Heart right ventricle (tissue), 16 donors: ENCODE measurements around the gene RARS1. TPM values are rescaled to one million over a fixed set of nuclear protein-coding genes. Genes with fewer than 3 reads are reported as not detected.

Source experiments
- ATAC-seq, 8 donors: fragments of 200-7000 bp; cut with Tn5 transposase; one replicate each; pipeline ENCODE4 v1.9.1; 2020; ENCODE audit warnings: mild to moderate bottlenecking in 8 of 8, moderate library complexity in 8 of 8, moderate number of reproducible peaks in 1 of 8
- DNase-seq, 2 donors: peaks; one replicate each; pipeline ENCODE4 v3.0.0-alpha.2; 2020
- H3K27ac ChIP-seq, 10 donors: fragments of 200-600 bp; sonication (generic) in 2 of 10; one replicate each; pipeline versions ENCODE4 v1.5.0 to v1.8.0; 2020 to 2022; ENCODE audit warnings: mild to moderate bottlenecking in 3 of 10
- H3K27me3 ChIP-seq, 7 donors: fragments of 200-600 bp; one replicate each; pipeline ENCODE4 v1.8.0; 2021 to 2022; ENCODE audit warnings: mild to moderate bottlenecking in 2 of 7
- H3K36me3 ChIP-seq, 9 donors: fragments of 200-600 bp; sonication (generic) in 1 of 9; one replicate each; pipeline versions ENCODE4 v1.5.0 to v1.8.0; 2020 to 2022; ENCODE audit warnings: mild to moderate bottlenecking in 2 of 9
- H3K4me1 ChIP-seq, 9 donors: fragments of 200-600 bp; sonication (generic) in 1 of 9; one replicate each; pipeline versions ENCODE4 v1.5.0 to v1.8.0; 2020 to 2022; ENCODE audit warnings: mild to moderate bottlenecking in 4 of 9
- H3K4me3 ChIP-seq, 10 donors: fragments of 200-600 bp; sonication (generic) in 2 of 10; one replicate each; pipeline versions ENCODE4 v1.5.0 to v1.8.0; 2020 to 2022; ENCODE audit warnings: mild to moderate bottlenecking in 7 of 10, moderate library complexity in 2 of 10
- H3K9me3 ChIP-seq, 11 donors: fragments of 200-600 bp in 10 of 11; sonication (generic) in 2 of 11; one replicate each; pipeline versions ENCODE4 v1.5.0 to v1.8.0; 2013 to 2022; ENCODE audit warnings: mild to moderate bottlenecking in 2 of 11, control low read depth in 1 of 11, moderate library complexity in 1 of 11
- WGBS, 2 donors: extraction: QIAGEN DNeasy Blood & Tissue Kit; methylation state at CpG; one replicate each; pipeline ENCODE4 v1.1.7; 2013; ENCODE audit warnings: inconsistent platforms in 1 of 2; 5-methylcytosine and 5-hydroxymethylcytosine counted together
- intact Hi-C, 10 donors: fragments of 100-400 bp; cut with DNase I; formaldehyde crosslinking; loops; one replicate each; pipeline versions ENCODE4 v1.11.1 to v1.14.2; 2022
- polyA plus RNA-seq, 2 donors: library from polyadenylated mRNA; stranded (reverse); fragments of 200-250 nt; gene quantifications; one replicate each; pipeline ENCODE4 v1.2.3, GENCODE V29; 2013
- total RNA-seq, 10 donors: library from RNA; stranded (reverse); fragmentation: NEBNext Ultra II Directional in 3 of 10; extraction: Animal tissue kit (Norgen Biotek cat#: 25700) in 3 of 10; gene quantifications; one replicate each; pipeline versions ENCODE4 v1.2.1 to v1.2.4, GENCODE V29; 2021 to 2023
- TF ChIP-seq, protein P1 (sequence below), 9 donors: fragments of 200-600 bp; sonication (generic) in 2 of 9; IDR thresholded peaks; one replicate each; pipeline versions ENCODE4 v1.5.0 to v1.8.0; 2021 to 2022; ENCODE audit warnings: antibody characterized with exemption in 9 of 9, mild to moderate bottlenecking in 5 of 9, moderate library complexity in 1 of 9
- donor health status: Arrhythmogenic right ventricular cardiomyopathy.
- donor health status: ischemic (EF 13 %, LVEDD 7.1; RV severe dilation, severe dysfunction).
- donor health status: healthy with polysubstance abuse.
- donor health status: DM: no; HTN: yes; CAD: no.
- donor health status: DM: no; HTN: no; CAD: no.
- donor health status: ischemic (EF 25% LVEDD 6.9; RV normal size, moderate dysfunction).
- donor health status: ischemic (EF 25% LVEDD 5.7; RV mildly dilated, moderate dysfunction).
- donor health status: healthy.
- donor health status: DM: yes; HTN: yes; CAD: no.
- donor health status: Ischemic cardiomyopathy.
- donor health status: ischemic (EF 35%, LVEDD 5.7; RV mildly dilated, moderate dysfunction).
- donor health status: nonischemic (EF 11% LVEDD 7.7; RV severe dilation, severe dysfunction).
- donor health status: DM: yes; HTN: yes; CAD: no.
- donor health status: PGD.
- donor health status: ischemic (EF 29% LVEDD 5.4; RV normal size, mild dysfunction).
- donor health status: nonischemic (EF 23%, LVEDD 6.1; RV moderate dilation, normal function).

RARS1 gene
- total and polyA plus RNA-seq, 12 donors: 22.4 to 52.5 (median 45.2) TPM

DNA sequence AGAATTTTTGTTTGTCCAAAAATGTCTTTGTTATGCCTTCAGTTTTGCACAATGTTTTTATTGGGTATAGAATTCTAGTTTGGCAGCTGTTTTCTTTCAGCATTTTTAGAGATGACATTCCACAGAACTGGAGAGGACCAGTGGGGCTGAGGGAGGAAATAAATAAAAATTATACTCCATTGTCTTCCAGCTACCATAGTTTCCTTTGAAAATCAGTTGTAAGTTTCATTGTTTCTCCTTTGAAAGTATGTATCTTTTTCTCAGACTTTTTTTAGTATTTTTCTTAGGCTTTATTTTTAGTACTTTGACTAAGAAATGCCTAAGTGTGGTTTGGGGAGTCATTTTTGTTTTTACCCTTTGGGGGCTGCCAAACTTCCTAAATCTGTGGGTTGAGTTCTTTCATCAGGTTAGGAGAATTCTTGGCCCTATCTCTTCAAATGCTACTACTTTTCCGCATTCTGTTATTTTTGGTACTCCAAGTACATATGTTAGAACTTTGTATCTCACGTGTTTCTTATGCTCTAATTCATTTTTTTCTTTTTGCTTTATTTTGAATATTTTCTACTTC is 27.7 kb downstream of the RARS1 start:
- no peaks in the 10 kb centered on the region for H3K4me1 ChIP-seq
- WGBS, 2 donors: 98 to 99% methylated on average over 2 of the region's 2 CpGs
- peaks cover 0 to 15% (median 0%) of the 10 kb centered on the region in 11 donors for H3K9me3 ChIP-seq
- no peak overlapping the region for H3K4me3 ChIP-seq
- TF ChIP-seq, protein P1, sequence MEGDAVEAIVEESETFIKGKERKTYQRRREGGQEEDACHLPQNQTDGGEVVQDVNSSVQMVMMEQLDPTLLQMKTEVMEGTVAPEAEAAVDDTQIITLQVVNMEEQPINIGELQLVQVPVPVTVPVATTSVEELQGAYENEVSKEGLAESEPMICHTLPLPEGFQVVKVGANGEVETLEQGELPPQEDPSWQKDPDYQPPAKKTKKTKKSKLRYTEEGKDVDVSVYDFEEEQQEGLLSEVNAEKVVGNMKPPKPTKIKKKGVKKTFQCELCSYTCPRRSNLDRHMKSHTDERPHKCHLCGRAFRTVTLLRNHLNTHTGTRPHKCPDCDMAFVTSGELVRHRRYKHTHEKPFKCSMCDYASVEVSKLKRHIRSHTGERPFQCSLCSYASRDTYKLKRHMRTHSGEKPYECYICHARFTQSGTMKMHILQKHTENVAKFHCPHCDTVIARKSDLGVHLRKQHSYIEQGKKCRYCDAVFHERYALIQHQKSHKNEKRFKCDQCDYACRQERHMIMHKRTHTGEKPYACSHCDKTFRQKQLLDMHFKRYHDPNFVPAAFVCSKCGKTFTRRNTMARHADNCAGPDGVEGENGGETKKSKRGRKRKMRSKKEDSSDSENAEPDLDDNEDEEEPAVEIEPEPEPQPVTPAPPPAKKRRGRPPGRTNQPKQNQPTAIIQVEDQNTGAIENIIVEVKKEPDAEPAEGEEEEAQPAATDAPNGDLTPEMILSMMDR (IDR thresholded peaks at IDR 0.05): no peak
- H3K27ac ChIP-seq: no peak overlapping the region
- DNase-seq (no peak), ATAC-seq (no peak)
- intact Hi-C loops: no loop called here
- H3K27me3 ChIP-seq: no peaks in the 10 kb centered on the region
- H3K36me3 ChIP-seq: peaks cover 0 to 100% (median 78%) of the 10 kb centered on the region in 9 donors

DNA sequence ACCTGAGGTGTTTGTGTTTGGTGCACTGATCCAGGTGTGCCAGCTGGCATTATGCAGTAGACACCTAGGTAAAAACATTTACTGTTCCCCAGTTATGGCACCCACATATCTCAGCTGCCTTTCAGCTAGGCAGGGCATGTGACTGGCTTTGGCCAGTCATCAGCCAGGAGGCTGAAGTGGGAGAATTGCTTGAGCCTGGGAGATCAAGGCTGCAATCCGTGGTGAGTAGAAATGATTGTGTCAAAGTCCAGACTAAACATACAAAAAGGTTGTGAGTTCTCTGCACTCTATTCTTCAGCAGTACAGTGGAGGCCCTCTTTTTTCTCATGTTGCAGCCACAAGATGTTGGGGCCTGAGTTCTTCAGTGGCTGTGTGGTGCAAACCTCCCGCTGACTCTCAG is 39.6 kb downstream of the RARS1 start:
- peaks cover 0 to 10% (median 7%) of the 10 kb centered on the region in 9 donors for H3K4me1 ChIP-seq
- H3K9me3 ChIP-seq: no peaks in the 10 kb centered on the region
- WGBS, 2 donors: 63 to 76% methylated on average over 2 of the region's 2 CpGs
- H3K27ac ChIP-seq: no peak overlapping the region
- DNase-seq: no peak
- no peak for ATAC-seq
- intact Hi-C loops: no loop called here
- peaks cover 0 to 23% (median 17%) of the 10 kb centered on the region in 7 donors for H3K27me3 ChIP-seq
- H3K36me3 ChIP-seq: peaks cover 0 to 25% (median 0%) of the 10 kb centered on the region in 9 donors
- H3K4me3 ChIP-seq: no peak overlapping the region
- TF ChIP-seq, protein P1 (IDR thresholded peaks at IDR 0.05): no peak

DNA sequence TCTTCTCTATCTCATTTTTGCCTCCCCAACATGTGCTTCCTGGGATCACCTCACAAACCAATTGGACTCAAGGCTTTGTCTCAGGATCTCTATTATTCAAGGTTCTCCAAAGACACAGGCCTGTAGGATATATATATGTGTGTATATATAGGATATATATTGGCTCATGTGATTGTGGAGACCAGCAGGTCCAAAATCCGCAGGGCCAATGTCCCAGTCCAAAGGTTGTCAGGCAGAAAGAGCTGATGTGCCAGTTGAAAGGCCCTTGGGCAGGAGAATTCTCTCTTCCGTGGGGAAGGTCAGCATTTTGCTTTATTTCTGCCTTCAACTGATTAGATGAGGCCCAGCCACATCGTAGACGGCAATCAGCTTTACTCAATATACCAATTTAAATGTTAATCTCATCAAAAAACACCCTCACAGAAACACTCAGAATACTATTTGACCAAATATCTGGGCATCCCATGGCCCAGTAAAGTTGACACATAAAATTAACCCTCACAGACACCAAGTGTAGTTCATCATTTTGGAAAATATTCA is 41.6 kb downstream of the RARS1 start:
- Histone ChIP-seq H3K36me3 (peaks cover 0 to 8% (median 0%) of the 10 kb centered on the region in 9 donors), H3K9me3 (no peaks in the 10 kb centered on the region), H3K4me3 (no peak overlapping the region), H3K27ac (no peak overlapping the region), H3K4me1 (peaks cover 0 to 10% (median 7%) of the 10 kb centered on the region in 9 donors), H3K27me3 (peaks cover 0 to 43% (median 31%) of the 10 kb centered on the region in 7 donors)
- intact Hi-C loops: no loop called here
- ATAC-seq (no peak), DNase-seq (no peak)
- 84 to 90% methylated on average over 4 of the region's 4 CpGs for WGBS, 2 donors
- TF ChIP-seq, protein P1 (IDR thresholded peaks at IDR 0.05): no peak

DNA sequence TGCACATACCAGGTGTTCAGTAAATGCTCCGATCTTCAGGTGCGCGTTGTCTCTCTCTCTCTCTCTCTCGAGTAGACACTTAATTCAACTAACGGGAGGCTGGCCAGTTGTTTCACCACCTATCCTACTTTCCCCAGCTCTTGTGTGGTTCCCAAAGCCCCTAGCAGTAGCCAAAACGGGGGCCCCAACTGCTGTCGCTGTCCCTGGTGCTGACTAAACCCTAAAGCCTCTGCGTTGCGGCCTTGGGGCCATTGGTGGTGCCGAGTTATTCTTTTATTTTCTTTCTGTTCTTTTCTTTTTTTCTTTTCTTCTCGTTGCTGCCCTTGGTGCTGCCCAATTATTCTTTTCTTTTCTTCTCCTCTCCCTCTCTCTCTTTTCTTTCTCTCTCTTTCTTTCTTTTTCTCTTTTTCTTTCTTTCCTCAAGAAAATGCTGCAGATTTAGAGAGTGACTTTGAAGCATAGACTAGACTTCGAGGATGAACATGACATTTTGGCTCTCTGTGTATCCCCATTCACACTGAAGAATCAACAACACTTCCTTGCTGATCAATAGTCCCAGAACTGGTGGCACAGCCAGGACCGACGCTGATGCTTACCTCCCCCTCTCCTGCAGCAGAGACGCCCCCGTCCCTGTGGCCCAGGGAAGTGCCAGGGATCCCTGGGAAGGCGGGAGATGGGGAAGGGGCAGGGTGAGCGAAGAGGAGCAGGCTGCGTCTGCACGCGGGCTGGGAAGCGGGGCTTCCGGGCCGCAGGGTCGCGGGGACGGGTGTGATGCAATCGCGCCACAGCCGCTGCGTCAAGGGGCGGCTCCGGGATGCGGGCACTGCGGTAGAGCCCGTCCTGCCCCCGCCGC is 42.5 kb downstream of the RARS1 start, which contains the start of gene FBLL1:
TSS of gene FBLL1 (plus strand) at position 785 of the 853 bp plus-strand sequence. CDS start 200 bp downstream, outside the sequence.
- peak within 1 kb of the TSS in 9 of 10 donors; percentile 21 to 51 (median 46) for H3K4me3 ChIP-seq
- H3K36me3 ChIP-seq: no peaks in the 10 kb centered on the region
- H3K27ac ChIP-seq: no peak within 1 kb of the TSS
- intact Hi-C loops: no loop called here
- no peaks in the 10 kb centered on the region for H3K9me3 ChIP-seq
- peak in 4 of 8 donors; percentile 14 to 51 (median 44) for ATAC-seq
- H3K4me1 ChIP-seq: peaks cover 0 to 10% (median 7%) of the 10 kb centered on the region in 9 donors
- TF ChIP-seq, protein P1 (IDR thresholded peaks at IDR 0.05): no peak
- 10 to 15% methylated on average over 35 to 38 of the region's 38 CpGs for WGBS, 2 donors
- DNase-seq: peak in 1 of 2 donors; percentile 23
- peaks cover 0 to 44% (median 31%) of the 10 kb centered on the region in 7 donors for H3K27me3 ChIP-seq
